Panc1 (cell line): Measurements from ENCODE around the gene SLC24A4. TPM values are rescaled to one million over a fixed set of nuclear protein-coding genes. Genes with fewer than 3 reads are reported as not detected.

ENCODE experiments used
- ATAC-seq: fragments of 200-7000 bp; cut with Tn5 transposase; 2 replicates; pipeline ENCODE4 v1.9.1; 2020; ENCODE audit warnings: mild to moderate bottlenecking, moderate library complexity
- BruUV-seq: library from RNA; stranded (reverse); fragments of 400-500 nt; replicated peaks from 2 replicates; lab custom pipeline; 2021; lab: Mats Ljungman, UMichigan
- CTCF ChIA-PET: fragments of 300-600 bp; sonication (Branson Sonifier 250); formaldehyde crosslinking; loops from one replicate; lab custom pipeline; 2022; ENCODE audit warnings: antibody characterized with exemption; lab: Charles Lee
- POLR2A ChIA-PET: fragments of 300-600 bp; sonication (Branson Sonifier 250); formaldehyde crosslinking; loops from one replicate; lab custom pipeline; 2022; ENCODE audit warnings: antibody characterized with exemption; lab: Charles Lee
- DNase-seq: peaks from one replicate; pipeline ENCODE4 v3.0.0-alpha.2; 2010; ENCODE audit warnings: low read depth, low spot score
- H3K27ac ChIP-seq: 2 replicates; pipeline ENCODE4 v1.5.1; 2011; ENCODE audit warnings: mild to moderate bottlenecking, low read length, inconsistent platforms
- H3K27me3 ChIP-seq: fragments of 200-500 bp; sonication (Bioruptor generic); 2 replicates; pipeline ENCODE4 v1.6.0; 2014; ENCODE audit warnings: low read length, inconsistent platforms; ENCODE audit not compliant: control insufficient read depth, insufficient read depth
- H3K36me3 ChIP-seq: fragments of 200-500 bp; sonication (Bioruptor generic); 2 replicates; pipeline ENCODE4 v1.5.1; 2014; ENCODE audit warnings: inconsistent platforms, mild to moderate bottlenecking, low read length, moderate library complexity; ENCODE audit not compliant: control insufficient read depth, insufficient read depth
- H3K4me1 ChIP-seq: 2 replicates; pipeline ENCODE4 v1.5.1; 2011; ENCODE audit warnings: inconsistent platforms, mild to moderate bottlenecking, low read length, moderate library complexity; ENCODE audit not compliant: control insufficient read depth, insufficient read depth
- H3K4me3 ChIP-seq, 2 experiments: 2 replicates each; pipeline ENCODE4 v1.5.1; 2011 to 2012; ENCODE audit warnings: low read depth in 2 of 2, low read length in 2 of 2, mild to moderate bottlenecking in 2 of 2, inconsistent platforms in 1 of 2, moderate library complexity in 1 of 2
- H3K9me3 ChIP-seq: fragments of 200-500 bp; sonication (Bioruptor generic); 2 replicates; pipeline ENCODE4 v1.5.1; 2014; ENCODE audit warnings: low read depth, mild to moderate bottlenecking, inconsistent platforms, low read length, moderate library complexity; ENCODE audit not compliant: control insufficient read depth, insufficient read depth
- CTCF ChIP-seq: fragments of 450-650 bp; IDR thresholded peaks from 2 replicates; pipeline ENCODE4 v1.5.1; 2017; ENCODE audit warnings: mild to moderate bottlenecking
- POLR2AphosphoS5 ChIP-seq: IDR thresholded peaks from 2 replicates; pipeline ENCODE4 v1.6.1; 2012; ENCODE audit warnings: mild to moderate bottlenecking, low read depth, low read length, moderate library complexity
- REST ChIP-seq, 2 experiments: IDR thresholded peaks; 2 replicates each; pipeline ENCODE4 v1.6.1; 2011 to 2012; ENCODE audit warnings: low read depth in 2 of 2, control low read depth in 1 of 2, low read length in 1 of 2, mild to moderate bottlenecking in 1 of 2, moderate library complexity in 1 of 2; ENCODE audit not compliant: insufficient read depth in 1 of 2
- SIN3A ChIP-seq: IDR thresholded peaks from 2 replicates; pipeline ENCODE4 v1.6.1; 2012; ENCODE audit warnings: low read depth, mild to moderate bottlenecking, low read length, moderate library complexity, borderline replicate concordance; ENCODE audit not compliant: insufficient read depth
- TCF7L2 ChIP-seq: IDR thresholded peaks from 2 replicates; pipeline ENCODE4 v1.6.1; 2011; ENCODE audit warnings: mild to moderate bottlenecking, low read depth, low read length, inconsistent platforms
- in situ Hi-C: cut with HindIII; loops from 2 replicates; pipeline ENCODE4 v1.10.0; 2016; ENCODE audit warnings: low sequenced_read_pairs, low pct_unique_long_range_greater_than_20kb
- intact Hi-C: fragments of 100-400 bp; cut with micrococcal nuclease; formaldehyde crosslinking; loops from one replicate; pipeline ENCODE4 v1.10.0; 2022; ENCODE audit not compliant: unreplicated experiment
- total RNA-seq: library from RNA; stranded (reverse); gene quantifications from one replicate; pipeline ENCODE4 v1.2.1, GENCODE V29; 2021; ENCODE audit not compliant: unreplicated experiment

The SLC24A4 gene
- total RNA-seq, 1 experiment from 2014 or later = not detected

- in situ Hi-C loops (no loop called here), intact Hi-C loops (no loop called here)
- POLR2A ChIA-PET = no interaction called here
- Histone ChIP-seq H3K36me3 (no peaks in the 10 kb centered on the region), H3K4me3 (no peak overlapping the region), H3K27me3 (no peaks in the 10 kb centered on the region), H3K4me1 (no peaks in the 10 kb centered on the region; the same call in 1 of the 2 replicates), H3K27ac (no peak overlapping the region), H3K9me3 (no peaks in the 10 kb centered on the region)
- TF ChIP-seq SIN3A (no peak), POLR2AphosphoS5 (no peak), REST (IDR thresholded peaks at IDR 0.05; ENCODE audit: insufficient read depth in 1 of 2, low read depth in 2 of 2, low read length in 1 of 2) (no peak), TCF7L2 (no peak), CTCF (no peak)
- DNase-seq (no peak), ATAC-seq (no peak)
- CTCF ChIA-PET = no interaction called here
- no TSS peak for BruUV-seq
Observed at GRCh38 chr14:92470215-92470614, 147.2 kb downstream of the SLC24A4 start.

GRCh38 chr14:92470811-92471210 is 147.8 kb downstream of the SLC24A4 start:
- no peak overlapping the region for H3K27ac ChIP-seq
- no peaks in the 10 kb centered on the region for H3K36me3 ChIP-seq
- TF ChIP-seq CTCF = no peak
- TF ChIP-seq TCF7L2 = no peak
- TF ChIP-seq POLR2AphosphoS5 = no peak
- TF ChIP-seq REST (IDR thresholded peaks at IDR 0.05; ENCODE audit: insufficient read depth in 1 of 2, low read depth in 2 of 2, low read length in 1 of 2) = no peak
- TF ChIP-seq SIN3A = no peak
- ChIA-PET CTCF (no interaction called here), POLR2A (no interaction called here)
- H3K9me3 ChIP-seq = no peaks in the 10 kb centered on the region
- intact Hi-C loops (no loop called here), in situ Hi-C loops (no loop called here)
- H3K4me1 ChIP-seq = no peaks in the 10 kb centered on the region; the same call in 1 of the 2 replicates
- DNase-seq (no peak), ATAC-seq (no peak)
- no peak overlapping the region for H3K4me3 ChIP-seq
- no TSS peak for BruUV-seq
- H3K27me3 ChIP-seq = no peaks in the 10 kb centered on the region
